ENCODE measurements around the gene TUBGCP6.

The TUBGCP6 gene

DNA sequence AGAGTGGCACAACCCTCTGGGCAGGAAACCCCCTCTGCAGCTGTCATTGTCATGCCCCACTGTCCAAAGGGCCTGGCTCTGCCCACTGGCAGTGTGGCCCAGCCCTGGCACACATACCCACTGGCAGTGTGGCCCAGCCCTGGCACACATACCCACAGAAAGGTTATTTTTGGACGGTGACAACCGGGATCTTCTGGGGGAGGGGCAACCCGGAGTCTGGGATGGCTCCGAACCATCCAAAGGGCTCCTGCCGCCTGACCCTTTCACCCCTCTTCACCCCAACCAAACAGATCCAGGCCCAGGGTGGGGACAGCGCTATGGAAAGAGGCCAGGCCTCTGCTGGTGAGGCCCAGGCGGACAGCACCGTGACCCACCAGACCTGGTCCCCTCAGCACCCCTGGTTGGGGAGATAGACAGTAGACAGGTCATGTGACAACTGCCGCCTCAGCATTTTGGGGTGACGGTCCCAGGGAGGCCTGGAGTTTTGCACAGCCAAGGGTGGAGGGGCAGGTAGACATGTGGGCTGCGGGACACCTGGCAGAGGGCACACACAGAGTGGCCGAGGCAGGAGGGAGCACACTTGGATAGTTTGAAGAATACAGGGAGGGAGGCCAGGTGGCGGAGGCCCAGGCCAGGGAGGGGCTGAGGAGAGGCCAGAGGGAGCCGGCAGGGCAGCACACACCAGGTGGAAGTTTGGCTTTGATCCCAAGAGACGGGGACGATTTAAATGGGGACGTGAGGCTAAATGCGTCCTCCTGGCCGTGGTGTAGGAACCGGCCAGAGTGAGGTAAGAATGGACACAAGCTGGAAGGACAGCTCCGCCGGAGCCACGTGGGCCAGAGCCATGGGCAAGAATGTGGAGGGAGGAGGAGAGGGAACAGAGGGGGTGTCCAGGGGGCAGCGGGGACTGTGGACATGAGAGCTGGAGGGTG, 13.8 kb upstream of the TUBGCP6 start:
- DNase-seq (ENCODE audit: low read depth), result no peak
- TF ChIP-seq, protein P1, sequence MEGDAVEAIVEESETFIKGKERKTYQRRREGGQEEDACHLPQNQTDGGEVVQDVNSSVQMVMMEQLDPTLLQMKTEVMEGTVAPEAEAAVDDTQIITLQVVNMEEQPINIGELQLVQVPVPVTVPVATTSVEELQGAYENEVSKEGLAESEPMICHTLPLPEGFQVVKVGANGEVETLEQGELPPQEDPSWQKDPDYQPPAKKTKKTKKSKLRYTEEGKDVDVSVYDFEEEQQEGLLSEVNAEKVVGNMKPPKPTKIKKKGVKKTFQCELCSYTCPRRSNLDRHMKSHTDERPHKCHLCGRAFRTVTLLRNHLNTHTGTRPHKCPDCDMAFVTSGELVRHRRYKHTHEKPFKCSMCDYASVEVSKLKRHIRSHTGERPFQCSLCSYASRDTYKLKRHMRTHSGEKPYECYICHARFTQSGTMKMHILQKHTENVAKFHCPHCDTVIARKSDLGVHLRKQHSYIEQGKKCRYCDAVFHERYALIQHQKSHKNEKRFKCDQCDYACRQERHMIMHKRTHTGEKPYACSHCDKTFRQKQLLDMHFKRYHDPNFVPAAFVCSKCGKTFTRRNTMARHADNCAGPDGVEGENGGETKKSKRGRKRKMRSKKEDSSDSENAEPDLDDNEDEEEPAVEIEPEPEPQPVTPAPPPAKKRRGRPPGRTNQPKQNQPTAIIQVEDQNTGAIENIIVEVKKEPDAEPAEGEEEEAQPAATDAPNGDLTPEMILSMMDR (IDR thresholded peaks at IDR 0.05; ENCODE audit: control insufficient read depth, extremely low read depth, insufficient read depth), result no peak
- no peak overlapping the region for H3K4me3 ChIP-seq (ENCODE audit: low read depth, low read length)

DNA sequence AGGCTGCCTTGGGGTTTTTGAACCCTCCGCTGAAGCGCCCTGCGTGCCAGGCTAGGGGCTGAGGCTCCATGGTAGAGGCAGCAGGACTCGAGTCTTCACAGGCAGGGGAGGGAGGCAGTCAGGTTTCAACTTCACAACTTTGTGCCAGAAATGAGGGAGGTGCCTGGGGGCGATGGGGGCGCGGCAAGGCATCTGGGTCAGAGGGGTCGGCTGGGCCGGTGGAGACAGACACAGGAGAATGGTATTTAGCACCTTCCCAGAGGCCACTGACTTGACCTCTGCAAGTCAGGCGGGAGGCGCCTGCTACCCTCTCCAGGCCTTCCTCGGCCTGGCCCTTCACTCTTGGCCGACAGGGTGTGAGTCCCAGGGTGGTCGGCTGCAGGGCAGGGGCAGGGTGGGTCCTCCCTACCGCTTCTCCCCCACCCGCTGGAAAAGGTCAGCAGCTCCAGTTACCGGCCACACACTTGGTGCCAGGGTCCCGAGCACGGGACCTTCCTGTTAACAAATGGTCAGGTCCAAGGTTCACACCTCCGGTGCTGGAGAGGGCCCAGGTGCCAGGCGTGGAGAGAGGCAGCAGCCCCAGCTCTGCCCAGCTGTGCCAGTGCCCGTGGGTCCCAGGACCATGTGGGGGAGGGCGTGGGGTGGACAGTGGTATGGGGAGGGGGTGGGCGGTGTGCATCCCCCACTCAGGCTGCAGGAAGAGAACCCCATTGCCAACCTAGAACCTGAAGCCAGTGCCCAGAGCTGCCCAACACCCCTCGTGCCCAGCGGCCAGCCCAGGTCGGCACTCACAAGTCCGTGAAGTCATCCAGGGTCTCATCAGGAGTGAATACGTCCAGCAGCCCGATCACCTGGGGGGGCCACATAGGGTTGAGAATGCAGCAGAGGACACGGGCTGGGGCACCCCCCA, 12.9 kb upstream of the TUBGCP6 start:
- no peak overlapping the region for H3K4me3 ChIP-seq (ENCODE audit: low read depth, low read length)
- TF ChIP-seq, protein P1 (IDR thresholded peaks at IDR 0.05; ENCODE audit: control insufficient read depth, extremely low read depth, insufficient read depth), result no peak
- DNase-seq (ENCODE audit: low read depth), result no peak

DNA sequence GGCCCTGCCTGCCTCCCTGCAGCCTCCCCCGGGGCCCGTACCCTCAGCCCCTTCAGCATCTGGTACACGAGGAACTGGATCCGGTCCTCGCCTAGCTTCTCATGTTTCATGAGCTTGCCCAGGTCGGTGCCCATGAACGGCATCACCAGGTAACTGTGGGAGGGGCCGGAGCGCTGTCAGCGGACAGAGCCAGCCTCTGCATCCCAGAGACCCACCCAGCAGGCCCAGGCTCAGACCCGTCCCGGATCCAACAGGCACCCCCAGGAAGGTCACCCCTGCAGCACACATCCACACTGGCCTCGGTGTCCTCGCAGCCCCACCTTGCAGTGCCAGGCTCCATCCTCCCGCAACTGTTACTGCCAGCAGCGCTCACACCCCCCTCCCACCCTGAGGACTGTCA, 12.2 kb upstream of the TUBGCP6 start:
- no peak for DNase-seq (ENCODE audit: low read depth)
- no peak overlapping the region for H3K4me3 ChIP-seq (ENCODE audit: low read depth, low read length)
- TF ChIP-seq, protein P1 (IDR thresholded peaks at IDR 0.05; ENCODE audit: control insufficient read depth, extremely low read depth, insufficient read depth), result no peak

DNA sequence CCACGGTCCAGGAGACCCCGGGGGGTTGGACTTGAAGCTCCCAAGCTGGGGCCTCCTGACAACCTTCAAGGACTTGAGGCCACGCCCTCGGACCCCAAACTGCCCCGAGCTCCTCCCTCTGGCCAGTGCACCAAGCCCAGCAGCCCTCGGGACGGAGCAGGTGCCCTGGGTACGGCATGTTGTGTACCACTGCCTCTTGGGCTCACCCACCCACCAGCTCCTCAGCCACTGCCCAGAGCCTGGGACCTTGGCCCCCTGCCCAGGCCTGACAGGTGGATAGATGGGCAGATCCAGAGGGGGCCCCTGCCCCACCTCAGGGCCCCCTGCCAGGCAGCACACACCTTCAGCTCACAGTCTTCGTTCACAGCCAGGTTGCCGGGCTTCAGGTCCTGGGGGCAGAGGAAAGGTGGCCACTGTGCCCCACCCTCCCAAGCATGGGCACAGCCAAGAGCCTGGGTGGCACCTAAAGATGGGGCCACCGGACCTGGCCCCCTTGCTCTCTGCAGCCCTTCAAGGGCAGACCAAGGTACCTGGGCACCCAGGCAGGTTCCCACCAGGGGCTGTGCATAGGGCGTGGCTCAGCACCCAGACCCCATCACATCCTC, 11.5 kb upstream of the TUBGCP6 start:
- no peak overlapping the region for H3K4me3 ChIP-seq (ENCODE audit: low read depth, low read length)
- no peak for DNase-seq (ENCODE audit: low read depth)
- TF ChIP-seq, protein P1 (IDR thresholded peaks at IDR 0.05; ENCODE audit: control insufficient read depth, extremely low read depth, insufficient read depth), result no peak

DNA sequence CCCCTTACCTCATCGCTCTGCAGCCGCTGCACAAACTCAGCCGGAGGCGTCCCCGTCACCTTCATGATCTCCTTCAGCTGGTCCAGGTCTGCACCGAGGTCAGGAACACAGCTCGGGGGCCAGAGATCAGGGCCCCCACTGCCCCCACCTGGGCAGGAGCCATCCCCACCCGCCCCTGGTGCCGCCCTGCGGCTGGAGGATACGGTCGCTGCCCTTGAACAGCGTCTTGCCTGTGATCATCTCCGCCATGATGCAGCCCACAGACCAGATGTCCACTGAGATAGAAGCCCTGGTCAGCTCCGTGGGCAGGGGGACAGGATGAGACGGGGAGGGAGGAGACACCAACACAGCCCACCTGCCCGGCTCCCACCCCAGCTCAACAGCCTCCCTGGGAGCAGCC, 10.8 kb upstream of the TUBGCP6 start:
- no peak overlapping the region for H3K4me3 ChIP-seq (ENCODE audit: low read depth, low read length)
- no peak for DNase-seq (ENCODE audit: low read depth)
- TF ChIP-seq, protein P1 (IDR thresholded peaks at IDR 0.05; ENCODE audit: control insufficient read depth, extremely low read depth, insufficient read depth), result no peak

DNA sequence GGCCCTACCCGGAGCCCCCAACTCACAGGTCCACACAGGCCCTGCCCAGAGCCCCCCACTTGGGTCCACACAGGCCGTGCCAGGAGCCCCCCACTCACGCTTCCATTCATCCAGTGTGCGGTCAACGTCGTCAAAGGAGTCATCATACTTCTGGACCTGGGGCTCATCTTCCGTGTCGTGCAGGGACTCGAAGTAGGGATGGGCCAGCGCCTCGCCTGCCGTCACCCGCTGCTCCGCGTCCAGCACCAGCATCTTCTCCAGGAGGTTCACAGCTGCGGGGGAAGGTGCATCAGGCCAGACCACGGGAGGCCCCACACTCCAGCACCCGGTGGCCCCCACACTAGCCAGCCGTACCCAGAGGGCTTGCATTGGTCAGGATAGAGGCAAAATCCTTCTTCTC, 10.3 kb upstream of the TUBGCP6 start:
- TF ChIP-seq, protein P1 (IDR thresholded peaks at IDR 0.05; ENCODE audit: control insufficient read depth, extremely low read depth, insufficient read depth), result no peak
- no peak for DNase-seq (ENCODE audit: low read depth)
- no peak overlapping the region for H3K4me3 ChIP-seq (ENCODE audit: low read depth, low read length)
